H9 (cell line): ENCODE data around the gene SRGAP2C. TPM values are rescaled to one million over a fixed set of nuclear protein-coding genes. Genes with fewer than 3 reads are reported as not detected.
"Not testable (repeated sequence)": the region's sequence is repeated elsewhere in the genome, so short reads cannot be mapped to it uniquely, and the experiment has no call there.

Experiments used
- DNase-seq: peaks from one replicate; pipeline ENCODE4 v3.0.0-alpha.2; 2017
- H2AFZ ChIP-seq: one replicate; pipeline ENCODE4 v1.6.1; 2013; ENCODE audit warnings: mild to moderate bottlenecking, low read length, control low read depth, moderate library complexity
- H2AK5ac ChIP-seq: 2 replicates; pipeline ENCODE4 v1.6.1; 2013; ENCODE audit warnings: low read length, control low read depth, mixed read lengths; ENCODE audit not compliant: insufficient read length
- H2BK120ac ChIP-seq: one replicate; pipeline ENCODE4 v1.6.1; 2013; ENCODE audit warnings: low read depth, mild to moderate bottlenecking, low read length, control low read depth, inconsistent platforms; ENCODE audit not compliant: poor library complexity, severe bottlenecking
- H2BK12ac ChIP-seq: 2 replicates; pipeline ENCODE4 v1.6.1; 2013; ENCODE audit warnings: low read length, control low read depth, mixed read lengths, low read depth; ENCODE audit not compliant: insufficient read length
- H2BK15ac ChIP-seq: 2 replicates; pipeline ENCODE4 v1.6.1; 2013; ENCODE audit warnings: low read depth, low read length, control low read depth
- H2BK20ac ChIP-seq: one replicate; pipeline ENCODE4 v1.6.1; 2013; ENCODE audit warnings: low read depth, mild to moderate bottlenecking, low read length, control low read depth, inconsistent platforms; ENCODE audit not compliant: poor library complexity, severe bottlenecking
- H2BK5ac ChIP-seq: 2 replicates; pipeline ENCODE4 v1.6.1; 2013; ENCODE audit warnings: low read length, control low read depth, mixed read lengths; ENCODE audit not compliant: insufficient read length
- H3K14ac ChIP-seq: 2 replicates; pipeline ENCODE4 v1.6.1; 2013; ENCODE audit warnings: low read length, control low read depth; ENCODE audit not compliant: insufficient read depth
- H3K18ac ChIP-seq: 2 replicates; pipeline ENCODE4 v1.6.1; 2013; ENCODE audit warnings: low read depth, mild to moderate bottlenecking, mixed read lengths, low read length, control low read depth; ENCODE audit not compliant: insufficient read length
- H3K23ac ChIP-seq: 2 replicates; pipeline ENCODE4 v1.6.1; 2013; ENCODE audit warnings: low read length, control low read depth, mixed read lengths, low read depth; ENCODE audit not compliant: insufficient read length
- H3K23me2 ChIP-seq: 2 replicates; pipeline ENCODE4 v1.6.1; 2013; ENCODE audit warnings: low read depth, mild to moderate bottlenecking, mixed read lengths, low read length, control low read depth; ENCODE audit not compliant: insufficient read length, poor library complexity, severe bottlenecking
- H3K27ac ChIP-seq: 2 replicates; pipeline ENCODE4 v1.5.1; 2013; ENCODE audit warnings: low read length, control low read depth, mixed read lengths, low read depth; ENCODE audit not compliant: insufficient read length
- H3K27me3 ChIP-seq: 2 replicates; pipeline ENCODE4 v1.6.1; 2013; ENCODE audit warnings: low read length, control low read depth, inconsistent platforms; ENCODE audit not compliant: insufficient read depth
- H3K4ac ChIP-seq: 2 replicates; pipeline ENCODE4 v1.6.1; 2013; ENCODE audit warnings: low read depth, mild to moderate bottlenecking, control low read depth, inconsistent platforms, low read length, moderate library complexity
- H3K4me1 ChIP-seq: 2 replicates; pipeline ENCODE4 v1.6.1; 2013; ENCODE audit warnings: low read length, control low read depth, inconsistent platforms; ENCODE audit not compliant: insufficient read depth
- H3K4me2 ChIP-seq: 2 replicates; pipeline ENCODE4 v1.6.1; 2013; ENCODE audit warnings: low read length, control low read depth, mixed read lengths; ENCODE audit not compliant: insufficient read length, insufficient read depth
- H3K56ac ChIP-seq: 2 replicates; pipeline ENCODE4 v1.6.1; 2013; ENCODE audit warnings: low read depth, mild to moderate bottlenecking, mixed read lengths, low read length, control low read depth; ENCODE audit not compliant: insufficient read length
- H3K79me1 ChIP-seq: 2 replicates; pipeline ENCODE4 v1.6.1; 2013; ENCODE audit warnings: low read depth, mild to moderate bottlenecking, moderate library complexity, low read length, control low read depth, inconsistent platforms; ENCODE audit not compliant: insufficient read depth, poor library complexity, severe bottlenecking
- H3K79me2 ChIP-seq: 2 replicates; pipeline ENCODE4 v1.6.1; 2013; ENCODE audit warnings: low read length, control low read depth, inconsistent platforms; ENCODE audit not compliant: insufficient read depth
- H3K9ac ChIP-seq: 2 replicates; pipeline ENCODE4 v1.6.1; 2013; ENCODE audit warnings: low read length, control low read depth, mixed read lengths; ENCODE audit not compliant: insufficient read length; ENCODE audit errors: extremely low read depth
- H3K9me3 ChIP-seq: one replicate; pipeline ENCODE4 v1.6.1; 2013; ENCODE audit warnings: low read depth, low read length, inconsistent platforms; ENCODE audit not compliant: control insufficient read depth
- H3T11ph ChIP-seq: one replicate; pipeline ENCODE4 v1.6.1; 2013; ENCODE audit warnings: mild to moderate bottlenecking, low read length, control low read depth, inconsistent platforms
- H4K20me1 ChIP-seq: one replicate; pipeline ENCODE4 v1.6.1; 2013; ENCODE audit not compliant: control insufficient read depth, insufficient read length, insufficient read depth
- H4K5ac ChIP-seq: 2 replicates; pipeline ENCODE4 v1.6.1; 2013; ENCODE audit warnings: low read depth, mild to moderate bottlenecking, mixed read lengths, low read length, control low read depth; ENCODE audit not compliant: insufficient read length
- H4K8ac ChIP-seq: replicated peaks from 2 replicates; pipeline ENCODE4 v1.6.1; 2013; ENCODE audit warnings: low read length, control low read depth, mixed read lengths, low read depth; ENCODE audit not compliant: insufficient read length
- H4K91ac ChIP-seq: 2 replicates; pipeline ENCODE4 v1.6.1; 2013; ENCODE audit warnings: low read depth, mild to moderate bottlenecking, moderate library complexity, mixed read lengths, low read length, control low read depth; ENCODE audit not compliant: insufficient read length
- H3K27ac Mint-ChIP-seq, 3 experiments: 2 replicates in 2 of 3; 3 replicates in 1 of 3; pipeline ENCODE4 v1.8.0; 2020 to 2021; ENCODE audit warnings: mixed read lengths in 3 of 3, mild to moderate bottlenecking in 1 of 3, moderate library complexity in 1 of 3
- H3K27me3 Mint-ChIP-seq: 2 replicates; pipeline ENCODE4 v1.8.0; 2021; ENCODE audit warnings: low read depth, mild to moderate bottlenecking, moderate library complexity, mixed read lengths
- H3K36me3 Mint-ChIP-seq, 3 experiments: 2 replicates in 2 of 3; 3 replicates in 1 of 3; pipeline ENCODE4 v1.8.0; 2020 to 2021; ENCODE audit warnings: low read depth in 3 of 3, mixed read lengths in 3 of 3; ENCODE audit not compliant: insufficient read depth in 1 of 3
- H3K4me1 Mint-ChIP-seq, 2 experiments: 2 replicates each; pipeline ENCODE4 v1.8.0; 2020; ENCODE audit warnings: mixed read lengths in 2 of 2
- H3K4me3 Mint-ChIP-seq, 2 experiments: 2 replicates in 1 of 2; 3 replicates in 1 of 2; pipeline ENCODE4 v1.8.0; 2020 to 2021; ENCODE audit warnings: mild to moderate bottlenecking in 2 of 2, mixed read lengths in 2 of 2, moderate library complexity in 1 of 2
- H3K9me3 Mint-ChIP-seq, 2 experiments: 2 replicates in 1 of 2; 3 replicates in 1 of 2; pipeline ENCODE4 v1.8.0; 2020; ENCODE audit warnings: mild to moderate bottlenecking in 2 of 2, mixed read lengths in 2 of 2, moderate library complexity in 1 of 2
- WGBS: extraction: QIAGEN DNeasy Blood & Tissue Kit; methylation state at CpG from one replicate; pipeline ENCODE4 v1.1.7; 2013; ENCODE audit warnings: missing lambda C conversion rate, low lambda C conversion rate, mixed read lengths; ENCODE audit not compliant: insufficient read length; ENCODE audit errors: extremely low coverage; 5-methylcytosine and 5-hydroxymethylcytosine counted together
- total RNA-seq: library from RNA; stranded (reverse); gene quantifications from 2 replicates; pipeline ENCODE4 v1.2.1, GENCODE V29; 2021

SRGAP2C gene
- total RNA-seq, 1 experiment from 2014 or later = 16.5 TPM

DNA sequence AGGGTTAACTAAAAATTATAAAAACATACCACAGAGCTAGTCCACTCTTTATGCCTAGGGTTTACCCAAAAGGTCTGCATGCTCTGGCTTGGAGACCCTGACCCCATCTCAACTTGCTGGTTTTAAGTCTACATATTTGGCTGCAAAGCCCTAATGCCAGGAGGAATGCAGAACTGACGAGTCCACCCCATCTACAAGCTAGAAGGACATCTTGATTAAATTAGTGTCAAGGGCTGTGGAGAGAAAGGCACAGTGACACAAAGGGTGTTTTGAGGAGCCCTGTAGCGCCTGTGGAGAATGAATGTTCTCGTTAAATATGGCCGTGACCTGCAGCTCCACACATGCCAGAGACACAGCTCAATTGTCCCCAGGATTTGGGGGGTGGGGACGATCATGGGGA, 162.7 kb downstream of the SRGAP2C start:
- H3K4ac ChIP-seq, H3K27ac Mint-ChIP-seq, H2BK5ac ChIP-seq, H3K4me1 ChIP-seq, H2BK15ac ChIP-seq, H2BK120ac ChIP-seq, H4K20me1 ChIP-seq, H3K79me1 ChIP-seq, H3K23me2 ChIP-seq, H3K18ac ChIP-seq, H2AFZ ChIP-seq, H3K79me2 ChIP-seq, H3K4me2 ChIP-seq, H3K27ac ChIP-seq, H3K4me1 Mint-ChIP-seq, H3K27me3 ChIP-seq, H3K36me3 Mint-ChIP-seq, H4K5ac ChIP-seq, H3K9me3 Mint-ChIP-seq, H2BK20ac ChIP-seq, DNase-seq, H3K9ac ChIP-seq, H3K27me3 Mint-ChIP-seq, H2AK5ac ChIP-seq, H3K14ac ChIP-seq, H3K9me3 ChIP-seq, H3K56ac ChIP-seq, H2BK12ac ChIP-seq, H4K91ac ChIP-seq, H4K8ac ChIP-seq, H3T11ph ChIP-seq, H3K4me3 Mint-ChIP-seq, H3K23ac ChIP-seq: not testable (repeated sequence)
- WGBS = no CpG with 5 or more reads among the region's 5 CpGs

DNA sequence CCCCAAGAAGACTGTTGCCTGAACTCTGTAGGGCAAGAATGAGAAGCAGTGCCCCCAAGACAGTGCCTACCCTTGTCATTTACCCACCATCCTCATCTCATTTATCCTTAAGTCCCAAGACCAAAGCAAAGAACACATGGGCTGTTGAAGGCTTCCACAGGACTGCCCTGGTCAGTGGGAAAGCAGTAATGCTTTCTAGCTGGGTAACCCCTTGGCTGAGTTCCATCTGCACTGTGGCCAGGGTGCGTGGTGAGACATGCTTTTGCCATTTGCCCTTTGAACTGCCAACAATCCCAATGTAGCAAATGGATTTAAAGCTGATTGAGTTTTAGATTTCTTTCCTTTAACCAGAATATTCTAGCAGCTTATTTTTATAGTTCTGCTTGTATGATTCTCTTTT, 163.3 kb downstream of the SRGAP2C start:
- not testable (repeated sequence) for H3K4ac ChIP-seq, H3K9me3 ChIP-seq, H4K91ac ChIP-seq, H3K56ac ChIP-seq, H3K36me3 Mint-ChIP-seq, H3K27ac Mint-ChIP-seq, H3K79me2 ChIP-seq, H4K8ac ChIP-seq, H3K79me1 ChIP-seq, H3K18ac ChIP-seq, H4K5ac ChIP-seq, H2BK20ac ChIP-seq, H3K27ac ChIP-seq, H3K4me2 ChIP-seq, H2BK12ac ChIP-seq, H3K14ac ChIP-seq, H3K4me3 Mint-ChIP-seq, H2BK15ac ChIP-seq, H2AFZ ChIP-seq, H2BK5ac ChIP-seq, DNase-seq, H3K4me1 Mint-ChIP-seq, H3K9me3 Mint-ChIP-seq, H3K23me2 ChIP-seq, H3K9ac ChIP-seq, H3K27me3 ChIP-seq, H3K27me3 Mint-ChIP-seq, H2BK120ac ChIP-seq, H3K4me1 ChIP-seq, H3T11ph ChIP-seq, H4K20me1 ChIP-seq, H2AK5ac ChIP-seq, H3K23ac ChIP-seq
- WGBS = no CpG with 5 or more reads among the region's 1 CpG
